GM15510 (cell line): ENCODE measurements around the gene TRIM63.

Experiments used
- POLR2A ChIP-seq: IDR thresholded peaks from 3 replicates; pipeline ENCODE4 v1.6.1; 2011; ENCODE audit warnings: borderline replicate concordance; ENCODE audit not compliant: insufficient read length; ENCODE audit errors: extremely low read depth

TRIM63 gene

GRCh38 chr1:26092422-26092821 lies 25.0 kb upstream of the TRIM63 start:
- TF ChIP-seq POLR2A: no peak

GRCh38 chr1:26090893-26091292 lies 23.5 kb upstream of the TRIM63 start:
- no peak for TF ChIP-seq POLR2A

- no peak for TF ChIP-seq POLR2A
Observed at GRCh38 chr1:26089125-26089524, 21.7 kb upstream of the TRIM63 start.

- TF ChIP-seq POLR2A: no peak
Observed at GRCh38 chr1:26084844-26085243, 17.4 kb upstream of the TRIM63 start.

- no peak for TF ChIP-seq POLR2A
Observed at GRCh38 chr1:26084091-26084561, 16.7 kb upstream of the TRIM63 start.

GRCh38 chr1:26083208-26083607 lies 15.8 kb upstream of the TRIM63 start:
- no peak for TF ChIP-seq POLR2A

GRCh38 chr1:26082020-26082350 lies 14.6 kb upstream of the TRIM63 start:
- no peak for TF ChIP-seq POLR2A

- TF ChIP-seq POLR2A: no peak
Observed at GRCh38 chr1:26081267-26082019, 14.0 kb upstream of the TRIM63 start.

GRCh38 chr1:26079960-26080814 lies 12.8 kb upstream of the TRIM63 start:
- no peak for TF ChIP-seq POLR2A

GRCh38 chr1:26079178-26079563 lies 11.7 kb upstream of the TRIM63 start:
- TF ChIP-seq POLR2A: no peak

GRCh38 chr1:26078286-26079177 lies 11.1 kb upstream of the TRIM63 start:
- TF ChIP-seq POLR2A: no peak

- TF ChIP-seq POLR2A: no peak
Observed at GRCh38 chr1:26077524-26077923, 10.1 kb upstream of the TRIM63 start.

- TF ChIP-seq POLR2A: no peak
Observed at GRCh38 chr1:26075421-26076144, 8.2 kb upstream of the TRIM63 start.

GRCh38 chr1:26072305-26072704 lies 4.9 kb upstream of the TRIM63 start:
- TF ChIP-seq POLR2A: no peak
